Sigmoid colon (tissue), 4 donors: ENCODE results near the gene ABLIM2.

Experiments used
- POLR2AphosphoS5 ChIP-seq, 4 donors: sonication (generic); formaldehyde crosslinking; IDR thresholded peaks; one replicate each; pipeline ENCODE4 v1.6.1; 2017; ENCODE audit warnings: antibody characterized with exemption in 4 of 4
- TF ChIP-seq, protein P1 (sequence below), 4 experiments: fragments of 450-650 bp in 3 of 4; fragments of 200-600 bp in 1 of 4; IDR thresholded peaks; one replicate each; pipeline ENCODE4 v1.5.1; 2016 to 2019; ENCODE audit warnings: antibody characterized with exemption in 4 of 4, mild to moderate bottlenecking in 3 of 4, moderate library complexity in 2 of 4

DNA sequence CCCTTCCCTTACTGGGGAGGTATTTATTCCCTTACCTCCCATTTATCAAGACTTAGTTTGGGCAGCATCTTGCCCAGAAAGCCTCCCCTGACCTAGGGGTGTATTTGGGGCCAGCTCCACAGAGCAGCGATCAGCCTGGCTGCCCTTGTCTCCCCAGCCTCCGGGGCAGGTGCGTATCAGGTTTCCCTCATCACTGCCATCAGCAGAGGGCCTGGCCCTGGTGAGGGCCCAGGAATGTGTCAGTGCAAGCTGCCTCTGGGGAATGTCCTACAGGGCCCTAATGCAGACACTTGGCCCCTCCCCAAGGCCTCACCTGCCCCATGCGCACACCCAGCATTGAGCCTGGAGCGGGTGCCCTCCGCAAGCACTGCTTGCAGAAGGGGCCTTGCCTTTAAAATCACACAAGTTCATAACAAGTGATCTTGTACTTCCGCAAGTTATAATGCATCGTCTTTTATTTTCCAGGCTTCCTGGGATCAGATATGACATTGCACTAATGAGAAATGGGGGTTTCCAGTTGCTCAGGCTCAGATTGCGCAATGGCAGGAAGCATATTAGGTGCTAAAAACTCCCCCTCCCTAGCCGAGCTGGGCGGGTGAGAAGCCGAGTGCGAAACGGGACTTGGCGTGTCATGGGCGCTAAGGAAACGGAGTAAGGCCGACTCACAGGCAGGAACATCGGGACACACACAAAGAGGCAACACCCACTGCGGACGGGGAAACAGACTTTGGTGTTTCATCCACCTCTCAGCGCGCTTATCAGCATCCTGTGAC, 193.5 kb downstream of the ABLIM2 start:
- TF ChIP-seq POLR2AphosphoS5 (IDR thresholded peaks at IDR 0.05) = peak in 3 of 4 donors; percentile 24 to 58 (median 54)
- TF ChIP-seq, protein P1, sequence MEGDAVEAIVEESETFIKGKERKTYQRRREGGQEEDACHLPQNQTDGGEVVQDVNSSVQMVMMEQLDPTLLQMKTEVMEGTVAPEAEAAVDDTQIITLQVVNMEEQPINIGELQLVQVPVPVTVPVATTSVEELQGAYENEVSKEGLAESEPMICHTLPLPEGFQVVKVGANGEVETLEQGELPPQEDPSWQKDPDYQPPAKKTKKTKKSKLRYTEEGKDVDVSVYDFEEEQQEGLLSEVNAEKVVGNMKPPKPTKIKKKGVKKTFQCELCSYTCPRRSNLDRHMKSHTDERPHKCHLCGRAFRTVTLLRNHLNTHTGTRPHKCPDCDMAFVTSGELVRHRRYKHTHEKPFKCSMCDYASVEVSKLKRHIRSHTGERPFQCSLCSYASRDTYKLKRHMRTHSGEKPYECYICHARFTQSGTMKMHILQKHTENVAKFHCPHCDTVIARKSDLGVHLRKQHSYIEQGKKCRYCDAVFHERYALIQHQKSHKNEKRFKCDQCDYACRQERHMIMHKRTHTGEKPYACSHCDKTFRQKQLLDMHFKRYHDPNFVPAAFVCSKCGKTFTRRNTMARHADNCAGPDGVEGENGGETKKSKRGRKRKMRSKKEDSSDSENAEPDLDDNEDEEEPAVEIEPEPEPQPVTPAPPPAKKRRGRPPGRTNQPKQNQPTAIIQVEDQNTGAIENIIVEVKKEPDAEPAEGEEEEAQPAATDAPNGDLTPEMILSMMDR (IDR thresholded peaks at IDR 0.05) = no peak
